DMS114 treated with DMSO at 0.1 percent for 48 hours (cell line): ENCODE measurements around the gene STAT5B.

Experiments used
- DNase-seq: peaks from one replicate; lab custom pipeline; 2025; ENCODE audit not compliant: unreplicated experiment; lab: John Stamatoyannopoulos, UW

STAT5B gene

DNA sequence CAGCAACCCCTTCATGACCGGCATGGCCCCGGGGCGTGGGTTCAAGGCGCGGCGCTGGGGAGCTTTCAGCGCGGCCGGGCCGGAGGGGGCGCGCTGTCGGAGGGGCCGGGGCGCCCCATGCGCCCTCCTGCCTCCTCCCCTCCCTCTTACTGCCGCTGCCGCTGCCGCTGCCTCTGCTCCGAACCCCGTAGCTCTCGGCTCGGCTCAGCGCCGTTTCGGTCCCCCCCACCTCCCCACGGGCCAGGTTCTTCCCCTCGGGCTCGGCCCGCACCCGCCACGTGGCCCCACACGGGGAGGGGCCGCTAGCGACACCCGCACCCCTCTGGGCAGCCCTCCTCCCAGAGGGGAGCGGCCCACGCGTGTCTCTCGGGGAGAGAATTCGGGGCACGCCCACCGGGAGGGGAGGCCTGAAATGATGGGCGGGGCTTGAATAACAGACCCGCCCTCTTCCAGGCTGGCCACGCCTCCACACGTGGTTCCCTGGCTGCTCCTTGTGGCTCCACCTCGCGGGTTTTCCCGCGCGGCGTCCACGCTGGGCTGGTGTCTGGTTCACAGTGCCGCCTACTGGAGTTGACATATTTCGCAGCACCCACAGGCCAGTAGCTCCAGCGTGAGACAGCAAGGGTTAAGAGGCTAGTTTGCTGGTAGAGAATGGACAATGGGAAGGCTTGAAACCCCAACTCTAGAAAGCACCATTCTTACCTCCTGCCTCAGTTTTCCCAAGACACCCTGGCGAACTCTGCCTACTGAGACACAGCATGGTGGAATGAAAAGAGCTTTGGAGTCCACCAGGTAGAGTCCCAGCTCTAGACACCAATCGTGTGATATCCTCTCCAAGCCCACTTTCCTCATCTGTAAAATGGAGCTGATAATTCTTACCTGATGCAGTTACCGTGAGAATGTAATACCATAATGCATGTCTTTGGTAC lies 95.0 kb downstream of the STAT5B start, which contains the start of gene KCNH4:
TSS of gene KCNH4 (minus strand) at position 221 of the 929 bp plus-strand sequence. CDS start at position 24, 197 bp downstream.
- DNase-seq: peak; percentile 56

DNA sequence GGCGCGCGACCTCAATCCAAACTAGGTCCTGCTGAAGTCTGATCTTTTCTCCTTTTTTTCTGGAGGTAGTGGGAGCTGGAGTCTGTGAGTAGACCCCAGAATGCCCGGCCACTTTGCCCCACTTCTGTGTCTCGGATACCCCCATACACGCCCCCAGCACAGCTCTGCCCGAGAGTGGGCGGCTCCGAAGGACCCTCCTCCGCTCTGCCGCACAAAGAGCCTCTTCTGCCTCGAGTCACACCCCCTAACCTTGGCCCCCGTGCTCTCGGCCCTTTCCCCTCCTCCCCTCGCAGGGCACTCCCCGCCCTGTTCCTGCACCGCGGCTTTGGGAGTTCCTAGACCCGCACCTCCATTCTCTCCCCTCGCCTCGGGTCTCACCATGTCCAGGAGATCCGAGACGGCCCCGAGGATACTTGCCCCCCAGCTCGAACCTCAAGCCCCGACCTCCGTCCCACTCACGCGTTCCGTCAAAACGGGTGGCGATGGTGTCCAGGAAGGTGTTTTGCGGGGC lies 95.7 kb downstream of the STAT5B start:
- no peak for DNase-seq

DNA sequence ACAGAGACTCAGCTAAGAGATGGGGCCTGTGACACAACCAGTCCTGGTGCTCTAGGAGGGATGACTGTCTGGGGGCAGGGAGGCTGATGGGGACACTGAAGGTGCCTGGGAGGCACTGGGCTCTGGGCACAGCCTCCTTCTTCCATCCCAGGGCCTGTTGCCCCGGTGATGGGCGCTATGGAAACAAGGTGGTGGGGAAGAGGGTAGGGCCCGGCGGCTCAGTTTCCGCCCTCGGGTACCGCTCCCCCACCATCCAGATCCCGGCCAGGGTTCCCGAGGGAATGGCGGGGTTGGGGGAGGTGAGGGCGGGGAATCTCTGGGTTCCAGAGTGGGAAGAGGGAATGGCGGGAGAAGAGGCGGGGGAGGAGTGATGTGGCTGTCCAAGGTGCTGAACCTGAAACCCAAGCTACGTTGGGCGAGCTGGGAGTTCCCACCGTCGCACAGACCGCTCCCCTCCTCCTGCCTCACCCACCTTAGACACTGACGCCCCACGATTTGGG lies 96.2 kb downstream of the STAT5B start:
- no peak for DNase-seq

DNA sequence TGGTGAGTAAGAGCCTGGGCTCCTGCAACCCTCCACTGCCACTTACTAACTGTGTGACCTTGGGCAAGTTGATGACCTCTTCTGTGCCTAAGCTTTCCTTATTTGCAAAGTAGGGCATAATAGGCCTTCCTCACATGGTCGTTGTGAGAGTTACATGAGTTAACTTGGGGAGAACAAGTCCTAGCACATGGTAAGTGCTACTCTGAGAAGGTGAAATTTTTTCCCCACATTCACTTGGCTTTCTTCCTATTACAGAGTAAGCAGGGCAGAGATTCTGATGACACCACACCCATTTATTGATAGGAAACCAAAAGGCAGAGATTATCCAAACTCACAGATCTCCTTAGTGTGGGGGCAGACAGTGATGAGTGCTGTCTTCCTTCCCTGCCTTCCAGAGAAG lies 96.9 kb downstream of the STAT5B start:
- DNase-seq: no peak

DNA sequence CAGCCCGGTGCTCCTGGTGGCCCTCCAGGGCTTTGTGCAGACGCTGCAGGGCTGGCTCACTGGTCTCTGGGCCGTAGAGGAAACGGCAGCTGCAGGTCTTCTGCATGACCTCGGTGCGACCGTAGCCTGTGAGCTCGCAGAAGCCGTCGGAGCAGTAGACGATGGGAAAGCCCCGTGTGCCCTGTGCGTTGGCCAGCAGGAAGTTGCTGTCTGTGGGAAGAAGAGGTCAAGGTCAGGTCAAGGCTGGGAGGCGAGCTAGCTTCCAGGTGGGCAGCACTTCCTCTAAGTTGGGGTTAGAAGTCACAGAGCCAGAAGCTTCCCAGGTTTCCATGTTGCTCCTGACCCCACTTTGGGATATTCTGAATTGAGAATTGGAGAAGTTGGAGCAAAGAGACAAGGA lies 97.4 kb downstream of the STAT5B start:
- no peak for DNase-seq

DNA sequence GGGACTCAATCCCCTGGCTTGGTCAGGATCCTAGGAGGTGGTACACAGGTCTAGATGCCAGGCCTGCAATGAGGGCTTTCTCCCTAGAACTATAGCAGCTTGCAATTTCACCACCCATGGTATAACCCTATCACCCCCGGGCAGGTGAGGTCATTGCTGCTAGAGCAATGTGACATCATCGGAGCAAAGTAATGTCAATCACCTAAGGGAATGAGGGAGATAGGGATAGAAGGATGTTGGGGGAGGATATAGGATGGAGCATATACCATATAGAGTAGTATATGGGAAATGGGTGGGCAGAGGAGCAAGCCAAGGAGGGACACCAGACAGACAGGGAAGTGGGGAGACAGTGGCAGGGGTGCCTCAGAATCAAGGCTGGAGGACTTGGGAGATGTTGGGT lies 98.5 kb downstream of the STAT5B start:
- no peak for DNase-seq

DNA sequence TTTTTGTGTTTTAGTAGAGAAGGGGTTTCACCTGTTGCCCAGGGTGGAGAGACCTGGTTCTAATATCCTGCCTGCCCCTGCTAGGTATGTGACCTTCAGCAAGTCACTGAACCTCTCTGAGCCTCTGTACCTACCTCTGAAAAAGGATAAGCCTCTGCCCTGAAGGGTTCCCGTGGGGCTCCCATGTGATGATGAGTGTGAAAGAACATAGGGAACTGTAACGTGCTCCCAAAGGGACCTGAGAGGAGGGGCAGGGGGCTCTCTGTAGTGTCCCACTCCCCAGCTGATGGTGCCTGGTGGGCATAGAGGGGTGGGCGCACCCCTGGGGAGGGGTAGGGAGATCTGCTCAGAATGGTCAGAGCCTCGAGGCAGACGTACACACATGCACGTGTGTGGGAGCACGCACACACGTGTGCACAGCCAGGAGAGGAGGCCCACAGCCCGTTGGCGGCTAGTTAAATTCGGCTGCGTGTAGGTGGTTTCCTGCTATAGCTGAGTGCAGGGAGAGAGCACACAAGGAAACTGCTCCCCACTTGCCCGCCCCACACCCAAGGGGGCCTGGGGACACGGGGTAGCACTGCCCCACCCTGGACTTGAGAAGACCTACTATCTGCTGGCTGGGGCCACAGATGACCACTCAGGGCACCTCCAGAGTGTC lies 101.9 kb downstream of the STAT5B start:
- no peak for DNase-seq

DNA sequence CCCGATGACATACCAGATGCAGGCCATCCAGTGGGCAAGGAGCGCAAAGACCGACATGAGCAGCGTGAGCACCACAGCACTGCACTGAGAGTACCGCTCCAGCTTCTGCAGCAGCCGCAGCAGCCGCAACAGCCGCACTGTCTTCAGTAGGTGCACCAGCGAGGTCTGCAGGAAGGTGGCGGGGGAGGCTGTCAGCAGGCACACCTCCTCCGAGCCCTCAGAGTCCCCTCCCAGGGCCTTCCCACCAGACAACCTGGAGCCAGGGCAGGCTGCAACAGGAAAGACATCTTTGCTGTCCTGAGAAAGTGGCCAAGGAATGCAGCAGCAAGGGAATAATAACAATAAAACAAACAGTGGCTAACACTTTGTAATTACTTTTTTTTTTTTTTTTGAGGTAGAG lies 104.4 kb downstream of the STAT5B start:
- DNase-seq: no peak

DNA sequence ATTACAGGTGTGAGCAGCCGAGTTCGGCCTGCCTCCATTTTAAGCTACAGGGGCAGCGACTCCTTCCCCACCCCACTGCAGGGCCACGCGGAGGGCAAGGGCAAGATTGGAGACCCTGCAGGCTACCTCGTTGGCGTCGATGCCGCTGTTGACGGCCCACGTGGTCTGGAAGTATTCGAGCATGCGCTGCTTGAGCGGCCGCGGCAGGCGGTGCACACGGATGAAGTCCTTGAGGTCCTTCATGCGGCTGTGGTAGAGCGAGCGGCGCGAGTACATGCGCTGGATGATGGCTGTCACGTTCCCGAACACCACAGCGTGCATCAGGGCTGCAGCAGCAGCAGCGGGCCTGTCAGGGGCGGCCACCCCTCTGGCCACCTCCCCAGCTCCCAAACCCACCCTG lies 106.8 kb downstream of the STAT5B start:
- no peak for DNase-seq

DNA sequence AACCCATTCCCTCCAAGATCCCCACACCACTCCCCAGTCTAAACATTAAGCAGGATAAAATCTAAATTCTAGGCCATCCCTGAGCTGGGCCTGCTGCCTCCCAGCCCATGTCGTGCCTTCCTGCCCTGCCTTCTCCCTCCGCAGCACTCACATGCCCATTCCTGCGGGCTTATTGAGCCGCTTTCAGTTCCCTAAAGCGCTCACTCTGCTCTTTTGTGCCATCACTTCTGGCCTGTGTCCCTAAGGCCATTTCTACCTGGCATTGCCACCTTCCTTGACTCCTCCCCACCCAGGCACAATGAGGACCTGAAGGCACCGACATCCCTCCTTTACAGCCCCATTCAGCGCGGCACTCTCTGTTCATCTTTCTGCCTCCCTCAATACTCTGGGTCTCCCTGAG lies 108.4 kb downstream of the STAT5B start:
- no peak for DNase-seq

DNA sequence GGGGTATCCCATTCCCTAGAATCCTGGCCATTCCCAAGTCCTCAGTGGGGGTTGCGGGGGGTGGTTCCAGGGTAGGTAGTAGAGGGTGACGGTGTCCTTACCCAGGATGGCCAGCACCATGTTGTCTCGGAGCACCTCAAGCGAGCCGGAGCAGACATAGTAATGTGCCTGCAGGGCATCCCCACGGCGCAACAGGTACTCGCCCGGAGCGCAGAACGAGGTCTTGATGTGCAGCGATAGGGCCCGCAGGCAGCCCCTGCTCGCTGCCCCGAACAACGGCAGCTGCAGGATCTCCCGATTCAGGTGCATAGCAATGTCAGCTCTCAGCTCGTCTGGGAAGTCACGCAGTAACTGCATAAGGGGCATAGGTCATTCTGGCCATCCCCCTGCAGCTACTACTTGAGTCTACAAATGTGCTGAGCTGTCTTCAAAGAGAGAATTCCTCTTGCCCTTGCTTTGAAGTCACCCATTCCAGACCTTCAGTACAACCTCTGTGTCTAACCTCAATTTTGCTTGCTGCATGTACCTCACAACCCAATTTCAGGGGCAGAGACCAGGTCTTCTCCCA lies 109.9 kb downstream of the STAT5B start:
- DNase-seq: no peak

DNA sequence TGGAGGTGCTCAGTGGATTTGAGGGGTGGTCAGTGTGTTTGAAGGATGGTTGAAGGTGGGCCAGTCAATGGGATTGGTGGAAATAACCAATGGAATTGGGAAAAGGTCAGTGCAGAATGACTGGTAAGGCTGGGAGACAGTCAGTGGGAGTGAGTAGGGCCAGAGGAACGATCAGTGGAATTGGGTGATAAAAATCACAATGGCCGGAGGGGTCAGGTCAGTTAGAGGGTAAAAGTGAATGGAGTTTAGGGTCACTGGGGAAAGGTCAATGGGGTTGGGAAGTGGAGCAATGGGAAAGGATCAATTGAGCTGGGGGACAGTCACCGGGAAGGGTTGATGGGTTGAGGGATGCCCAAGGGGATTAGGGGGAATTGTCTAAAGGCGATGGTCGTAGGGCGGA lies 110.4 kb downstream of the STAT5B start:
- no peak for DNase-seq

DNA sequence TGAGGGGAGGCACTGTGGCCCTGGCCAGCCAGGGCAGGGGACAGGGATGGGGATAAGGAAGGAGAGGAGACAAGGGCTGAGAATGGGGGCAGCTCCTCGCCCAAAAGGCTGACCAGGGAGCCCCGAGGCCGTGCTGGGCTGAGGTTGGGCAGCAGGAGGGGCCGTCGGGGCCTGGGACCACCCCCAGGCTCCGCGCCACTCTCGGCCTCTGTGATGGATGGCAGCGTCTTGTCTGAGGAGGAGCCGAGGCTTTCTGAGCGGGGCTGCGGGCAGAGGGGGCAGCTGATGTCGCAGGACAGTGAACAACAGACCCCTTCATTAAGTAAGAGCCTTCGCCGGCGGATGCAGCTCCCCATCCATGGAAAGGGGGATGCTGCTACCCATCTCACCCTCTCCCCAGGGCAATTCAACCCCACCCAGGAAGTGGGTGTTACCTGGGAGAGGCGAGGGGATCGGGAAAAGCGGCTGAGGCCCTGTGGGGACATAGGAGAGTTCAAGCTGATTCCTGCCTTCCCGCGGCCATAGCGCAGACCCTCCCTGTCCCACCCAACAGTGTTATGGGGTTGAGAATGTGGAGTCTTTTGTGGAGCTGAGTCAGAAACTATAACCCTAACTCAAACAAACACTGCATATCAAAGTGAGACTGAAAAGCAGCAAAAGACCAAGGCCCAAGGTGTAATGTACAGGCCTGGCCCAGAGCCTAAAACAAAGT lies 112.3 kb downstream of the STAT5B start:
- DNase-seq: no peak

DNA sequence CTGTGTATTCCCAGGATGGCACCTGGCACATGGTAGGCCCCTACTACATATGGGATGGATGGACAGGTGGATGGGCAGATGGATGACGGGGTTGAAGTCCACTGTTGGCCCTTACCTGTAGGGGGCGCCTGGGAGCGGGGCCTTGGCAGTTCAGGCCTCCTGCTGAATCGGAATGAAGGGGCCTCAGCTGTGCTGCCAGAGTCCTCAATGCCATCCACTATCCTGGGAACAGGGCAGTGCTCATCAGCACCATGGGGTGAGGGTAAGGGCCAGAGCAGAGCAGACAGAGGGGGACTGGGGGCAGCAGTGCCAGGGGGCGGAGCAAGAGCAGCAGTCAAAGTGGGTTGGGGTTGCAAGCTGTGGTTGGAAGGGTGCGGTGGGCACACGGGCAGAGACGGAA lies 113.1 kb downstream of the STAT5B start:
- no peak for DNase-seq

DNA sequence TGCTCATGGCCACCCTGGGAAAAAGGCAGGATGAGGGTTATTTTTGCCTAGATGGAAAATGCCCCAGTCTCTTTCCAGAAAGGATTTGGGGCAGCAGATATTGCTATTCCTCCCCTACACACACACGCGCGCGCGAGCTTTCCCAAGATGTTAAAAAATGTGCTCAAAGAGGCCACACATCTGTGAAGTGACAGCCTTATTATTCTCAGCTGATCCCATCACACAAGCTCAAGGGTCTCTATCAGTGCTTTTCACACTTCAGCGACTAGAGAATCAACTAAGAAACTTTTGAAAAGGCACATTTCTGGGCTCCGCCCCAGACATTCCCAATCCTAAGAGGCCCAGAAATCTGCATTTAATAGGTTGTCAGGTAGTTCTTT lies 115.7 kb downstream of the STAT5B start:
- no peak for DNase-seq

DNA sequence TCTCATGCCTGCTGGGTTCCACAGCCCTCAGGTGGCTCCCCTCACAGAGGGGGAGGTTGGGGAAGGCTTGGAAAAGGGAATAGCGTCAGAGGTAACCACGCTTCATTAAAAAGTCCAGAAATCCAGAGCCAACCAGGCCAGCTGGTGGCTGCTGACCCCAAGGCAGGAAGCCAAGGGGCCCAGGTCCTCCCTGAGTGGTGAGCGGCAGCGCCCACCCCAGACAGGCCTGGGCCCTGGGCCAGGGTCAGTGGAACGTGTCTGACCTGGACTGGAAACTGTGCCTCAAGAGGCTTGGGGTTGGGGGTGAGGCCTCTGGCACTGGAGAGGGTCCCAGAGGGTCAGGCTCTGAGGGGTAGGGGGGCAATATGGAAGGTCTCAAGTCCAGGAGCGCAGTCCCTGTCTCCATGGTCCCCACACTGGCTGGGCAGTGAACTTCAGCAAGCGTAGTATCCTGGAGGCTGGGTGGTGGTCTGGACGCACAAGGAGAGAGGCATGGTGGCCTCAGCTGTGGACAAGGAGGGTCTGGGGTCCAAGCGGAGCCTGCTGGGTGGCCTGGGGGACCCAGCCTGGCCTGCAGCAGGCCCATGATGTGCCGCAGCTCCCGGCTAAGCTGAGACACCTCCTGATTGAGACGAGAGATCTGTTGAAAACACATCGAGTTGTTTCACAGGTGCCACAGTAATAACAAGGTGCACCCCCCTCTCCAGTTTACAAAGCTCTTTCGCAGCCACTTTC lies 116.2 kb downstream of the STAT5B start:
- no peak for DNase-seq

DNA sequence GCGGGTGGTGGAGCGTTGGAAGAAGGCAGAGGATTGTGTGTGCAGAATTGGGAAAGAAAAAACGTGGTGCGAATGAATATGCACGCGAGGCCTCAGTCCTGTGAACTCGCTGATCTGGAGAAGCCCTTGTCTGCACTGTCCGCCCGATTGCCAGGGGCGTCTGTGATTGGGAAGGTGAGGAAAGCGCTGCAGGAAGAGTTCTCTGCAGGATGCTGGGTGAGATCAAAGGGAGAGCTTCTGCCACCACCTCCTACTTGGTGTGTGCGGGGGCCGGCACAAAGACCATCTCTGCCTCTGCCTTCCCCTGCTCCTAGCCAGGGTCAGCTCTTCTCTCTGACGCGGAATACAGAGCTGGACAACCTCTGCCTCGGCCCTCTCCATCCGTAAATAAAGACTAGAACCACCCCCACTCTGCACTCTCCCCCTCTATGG lies 120.6 kb downstream of the STAT5B start:
- DNase-seq: no peak

DNA sequence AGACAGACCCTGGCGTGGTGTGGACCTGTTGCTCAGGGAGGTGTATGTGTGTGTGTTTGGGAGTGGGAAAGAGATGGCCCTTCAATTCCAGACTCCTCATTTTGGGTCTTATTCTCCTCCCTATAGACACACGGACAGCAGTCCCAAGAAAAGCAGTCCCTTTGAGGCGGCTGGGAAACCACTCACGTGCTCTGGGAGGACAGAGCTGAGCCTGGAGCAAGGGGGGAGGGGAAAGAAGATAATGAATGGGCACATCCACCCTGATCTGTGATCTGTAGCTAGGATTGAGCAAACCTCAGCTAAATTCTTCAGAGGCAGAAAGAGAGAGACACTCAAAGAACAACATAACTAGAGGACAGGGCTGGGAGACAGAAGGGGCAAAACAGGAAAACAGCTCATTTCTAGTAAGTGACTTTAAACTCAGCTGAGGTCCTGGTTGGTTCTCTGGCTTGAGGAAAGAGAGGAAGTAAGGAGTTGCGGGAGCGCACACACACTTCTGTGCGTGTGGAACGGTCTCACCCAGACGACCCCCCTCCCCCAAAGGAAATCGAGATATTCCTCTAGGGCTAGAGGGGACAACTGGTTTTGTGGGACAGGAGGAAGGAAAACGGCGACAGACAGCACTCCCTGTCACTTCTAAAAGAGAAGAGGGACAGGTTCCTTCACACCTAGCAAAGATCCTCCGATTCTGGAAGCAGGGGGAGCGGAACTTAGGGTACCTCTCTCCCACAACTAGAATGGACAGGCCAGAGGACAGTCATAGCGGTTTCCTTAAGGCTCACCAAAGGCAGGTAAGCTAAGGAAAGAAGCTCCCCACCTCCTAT lies 122.1 kb downstream of the STAT5B start:
- no peak for DNase-seq
